H1 (cell line): ENCODE data around the gene SEC16A. TPM values are rescaled to one million over a fixed set of nuclear protein-coding genes. Genes with fewer than 3 reads are reported as not detected.
A peak's percentile ranks its signal among the peaks of the same experiment; 100 is the strongest.

Experiments used
- ATF3 ChIP-seq: IDR thresholded peaks from 2 replicates; pipeline ENCODE4 v1.6.1; 2011; ENCODE audit warnings: low read depth, mild to moderate bottlenecking, low read length; ENCODE audit not compliant: insufficient read depth
- BACH1 ChIP-seq: IDR thresholded peaks from 2 replicates; pipeline ENCODE4 v1.6.1; 2012; ENCODE audit warnings: low read length, improper control_type of control experiment
- CEBPB ChIP-seq: IDR thresholded peaks from 2 replicates; pipeline ENCODE4 v1.6.1; 2012; ENCODE audit warnings: low read depth, low read length
- CHD2 ChIP-seq: IDR thresholded peaks from 2 replicates; pipeline ENCODE4 v1.6.1; 2012; ENCODE audit warnings: low read length, improper control_type of control experiment
- EGR1 ChIP-seq: IDR thresholded peaks from 2 replicates; pipeline ENCODE4 v1.6.1; 2011; ENCODE audit warnings: low read depth, low read length, borderline replicate concordance
- EZH2 ChIP-seq: fragments of 200-600 bp; sonication (generic); IDR thresholded peaks from 2 replicates; pipeline ENCODE4 v1.7.1; 2012; ENCODE audit warnings: low read depth, mild to moderate bottlenecking, moderate library complexity, low read length, inconsistent platforms; ENCODE audit not compliant: severe bottlenecking
- HDAC6 ChIP-seq: IDR thresholded peaks from one replicate; pipeline ENCODE4 v1.7.1; 2012; ENCODE audit warnings: low read depth, mild to moderate bottlenecking, inconsistent platforms, low read length, moderate library complexity
- KDM4A ChIP-seq: IDR thresholded peaks from one replicate; pipeline ENCODE4 v1.7.1; 2012; ENCODE audit warnings: low read depth, mild to moderate bottlenecking, moderate library complexity, low read length, inconsistent platforms; ENCODE audit not compliant: severe bottlenecking
- KDM5A ChIP-seq: fragments of 200-600 bp; IDR thresholded peaks from 2 replicates; pipeline ENCODE4 v1.7.1; 2012; ENCODE audit warnings: mild to moderate bottlenecking, low read length, inconsistent platforms, mixed read lengths
- MAX ChIP-seq: IDR thresholded peaks from 2 replicates; pipeline ENCODE4 v1.6.1; 2012; ENCODE audit warnings: inconsistent platforms
- PHF8 ChIP-seq: fragments of 200-600 bp; sonication (generic); conservative IDR thresholded peaks from 2 replicates; pipeline ENCODE4 v1.7.1; 2012; ENCODE audit warnings: low read depth, mild to moderate bottlenecking, inconsistent platforms, low read length, moderate library complexity
- POU5F1 ChIP-seq: IDR thresholded peaks from 2 replicates; pipeline ENCODE4 v1.6.1; 2011; ENCODE audit warnings: low read depth, mild to moderate bottlenecking, low read length, moderate library complexity
- RAD21 ChIP-seq, 2 experiments: IDR thresholded peaks in 1 of 2; conservative IDR thresholded peaks in 1 of 2; 2 replicates each; pipeline ENCODE4 v1.6.1; 2011; ENCODE audit warnings: low read depth in 2 of 2, low read length in 2 of 2, improper control_type of control experiment in 1 of 2, inconsistent platforms in 1 of 2, mild to moderate bottlenecking in 1 of 2, moderate library complexity in 1 of 2
- RNF2 ChIP-seq: fragments of 200-900, 300-1000 bp; sonication (generic); IDR thresholded peaks from 2 replicates; pipeline ENCODE4 v1.7.1; 2016; ENCODE audit warnings: borderline replicate concordance, low read depth, mild to moderate bottlenecking, antibody characterized with exemption, low read length; ENCODE audit not compliant: poor library complexity, severe bottlenecking; ENCODE audit errors: missing control alignments
- RXRA ChIP-seq: IDR thresholded peaks from 2 replicates; pipeline ENCODE4 v1.6.1; 2011; ENCODE audit warnings: low read depth, mild to moderate bottlenecking, low read length, moderate library complexity; ENCODE audit not compliant: insufficient read depth
- SIN3A ChIP-seq, 2 experiments: IDR thresholded peaks in 1 of 2; conservative IDR thresholded peaks in 1 of 2; 2 replicates each; pipeline ENCODE4 v1.6.1; 2011 to 2012; ENCODE audit warnings: low read length in 2 of 2, improper control_type of control experiment in 1 of 2, low read depth in 1 of 2, mild to moderate bottlenecking in 1 of 2
- SP2 ChIP-seq: IDR thresholded peaks from 2 replicates; pipeline ENCODE4 v1.6.1; 2012; ENCODE audit warnings: mild to moderate bottlenecking, low read length, inconsistent platforms
- SP4 ChIP-seq: IDR thresholded peaks from 2 replicates; pipeline ENCODE4 v1.6.1; 2012; ENCODE audit warnings: low read length, inconsistent platforms
- SRF ChIP-seq: IDR thresholded peaks from 2 replicates; pipeline ENCODE4 v1.6.1; 2011; ENCODE audit warnings: mild to moderate bottlenecking, low read depth, low read length, moderate library complexity
- TAF1 ChIP-seq: IDR thresholded peaks from 2 replicates; pipeline ENCODE4 v1.6.1; 2011; ENCODE audit warnings: mild to moderate bottlenecking, low read depth, low read length
- USF2 ChIP-seq: IDR thresholded peaks from 2 replicates; pipeline ENCODE4 v1.6.1; 2011; ENCODE audit warnings: low read length, improper control_type of control experiment
- polyA plus RNA-seq, 7 experiments: library from polyadenylated mRNA; depleted of rRNA in 3 of 7; stranded (reverse) in 5 of 7; unstranded in 2 of 7; fragments of >200 nt in 5 of 7; fragments of 200-250 nt in 2 of 7; gene quantifications; 1 replicate in 5 of 7; 2 replicates in 1 of 7; 4 replicates in 1 of 7; pipeline versions ENCODE4 v1.2.1 to v1.2.3, GENCODE V29; 2011 to 2013; ENCODE audit warnings: missing spikeins in 2 of 7, mixed read lengths in 2 of 7
- total RNA-seq: library from RNA; stranded (reverse); fragmentation: NEBNext Ultra II Directional; extraction: Animal tissue kit (Norgen Biotek cat#: 25700); gene quantifications from 2 replicates; pipeline ENCODE4 v1.2.1, GENCODE V29; 2021

Gene SEC16A
- total and polyA plus RNA-seq, 2 of the 8 experiments (the other 6 are each of a cell fraction or from before 2014, with no cell fraction given): 21.6 to 49.0 TPM

DNA sequence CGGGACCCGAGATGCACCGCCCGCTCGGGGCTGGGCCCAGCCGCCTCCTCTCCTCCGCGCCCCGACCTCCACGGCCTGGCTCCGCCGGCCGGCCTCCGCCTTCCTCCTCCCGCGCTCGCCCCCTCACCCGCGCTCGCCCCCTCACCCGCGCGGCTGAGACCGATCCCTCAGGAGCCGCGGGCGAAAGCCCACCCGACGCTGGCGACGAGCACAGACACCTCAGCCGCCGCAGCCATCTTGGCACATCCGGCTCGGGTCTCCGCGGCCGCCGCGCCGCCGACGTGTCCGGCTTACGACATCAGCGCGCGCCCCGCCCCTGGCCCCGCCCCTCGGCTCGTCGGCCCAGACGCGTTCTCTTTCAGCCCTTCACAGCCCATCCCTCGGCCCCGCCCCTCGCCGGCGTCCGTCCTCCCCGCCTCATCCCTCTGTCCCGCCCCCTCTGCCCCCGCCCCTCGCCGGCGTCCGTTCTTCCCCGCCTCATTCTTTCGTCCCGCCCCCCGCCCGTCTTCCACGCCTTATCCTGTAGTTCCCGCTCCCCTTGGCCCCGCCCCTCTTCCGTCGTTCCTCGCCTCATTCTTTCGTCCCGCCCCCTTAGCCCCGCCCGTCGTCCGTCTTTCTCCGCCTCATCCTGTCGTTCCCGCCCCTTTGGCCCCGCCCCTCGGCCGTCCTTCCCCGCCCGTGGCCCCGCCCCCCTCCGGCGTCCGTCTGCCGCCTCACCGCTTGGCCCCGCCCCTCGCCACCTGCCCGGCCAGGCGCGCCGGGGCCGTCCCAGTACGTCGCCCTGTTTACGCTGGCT is at the start of gene SEC16A (continued):
- TF ChIP-seq MAX (no peak; the same call in 1 of the 2 replicates), CHD2 (no peak; the same call in 1 of the 2 replicates), EGR1 (no peak), SRF (peak; percentile 79), SP2 (no peak), CEBPB (0 out of 2 replicates have a peak, but pooled peaks have one; percentile 26), KDM4A (peak; percentile 78), TAF1 (peak; percentile 92), SIN3A (conservative IDR thresholded peaks at IDR 0.05 in 1 of 2, IDR thresholded peaks at IDR 0.05 in 1 of 2; ENCODE audit: low read depth in 1 of 2, low read length in 2 of 2) (0 out of 4 replicates have a peak, but pooled peaks of 1 of the 2 experiments have one; percentile 3), ATF3 (peak; percentile 76), BACH1 (no peak), RAD21 (IDR thresholded peaks at IDR 0.05 in 1 of 2, conservative IDR thresholded peaks at IDR 0.05 in 1 of 2; ENCODE audit: low read depth in 2 of 2, low read length in 2 of 2) (no peak), RXRA (no peak), SP4 (peak; percentile 69; the same call in 1 of the 2 replicates), USF2 (no peak), KDM5A (peak; percentile 90), HDAC6 (no peak), POU5F1 (no peak), EZH2 (no peak), PHF8 (peak; percentile 90), RNF2 (no peak)
